GM23338 (cell line): ENCODE results near the gene OR3A2. TPM values are rescaled to one million over a fixed set of nuclear protein-coding genes. Genes with fewer than 3 reads are reported as not detected.
A peak's percentile ranks its signal among the peaks of the same experiment; 100 is the strongest.
"Not testable (repeated sequence)": the region's sequence is repeated elsewhere in the genome, so short reads cannot be mapped to it uniquely, and the experiment has no call there.

Experiments
- ATAC-seq: fragments of 200-7000 bp; cut with Tn5 transposase; 3 replicates; pipeline ENCODE4 v1.9.1; 2020
- DNase-seq: peaks from one replicate; pipeline ENCODE4 v3.0.0-alpha.2; 2015; ENCODE audit warnings: low spot score
- H2AFZ ChIP-seq: fragments of 200-600 bp; sonication (generic); 2 replicates; pipeline ENCODE4 v1.8.0; 2016; ENCODE audit warnings: antibody characterized with exemption, mild to moderate bottlenecking, moderate library complexity
- H3F3A ChIP-seq: fragments of 200-600 bp; sonication (generic); replicated peaks from 2 replicates; pipeline ENCODE4 v1.8.0; 2017; ENCODE audit warnings: antibody characterized with exemption, mixed run types, low read depth
- H3K27ac ChIP-seq: fragments of 200-600 bp; sonication (generic); 2 replicates; pipeline ENCODE4 v1.6.1; 2016; ENCODE audit warnings: low read depth
- H3K27me3 ChIP-seq: fragments of 200-600 bp; sonication (generic); 2 replicates; pipeline ENCODE4 v1.8.0; 2016; ENCODE audit warnings: mild to moderate bottlenecking, mixed run types, moderate library complexity; ENCODE audit not compliant: insufficient read depth
- H3K36me3 ChIP-seq: fragments of 200-600 bp; sonication (generic); 2 replicates; pipeline ENCODE4 v1.8.0; 2016; ENCODE audit warnings: mild to moderate bottlenecking; ENCODE audit not compliant: insufficient read depth
- H3K4me1 ChIP-seq: fragments of 200-600 bp; sonication (generic); 2 replicates; pipeline ENCODE4 v1.8.0; 2016; ENCODE audit warnings: mild to moderate bottlenecking, moderate library complexity; ENCODE audit not compliant: insufficient read depth
- H3K4me2 ChIP-seq: fragments of 200-600 bp; sonication (generic); 2 replicates; pipeline ENCODE4 v1.7.1; 2017; ENCODE audit warnings: mixed run types
- H3K4me3 ChIP-seq: fragments of 200-600 bp; sonication (generic); 2 replicates; pipeline ENCODE4 v1.6.1; 2016; ENCODE audit warnings: mixed run types
- H3K79me2 ChIP-seq: fragments of 200-600 bp; sonication (generic); replicated peaks from 2 replicates; pipeline ENCODE4 v1.8.0; 2017; ENCODE audit warnings: mild to moderate bottlenecking; ENCODE audit not compliant: insufficient read depth
- H3K9me2 ChIP-seq: fragments of 200-600 bp; sonication (generic); 2 replicates; pipeline ENCODE4 v1.8.0; 2017; ENCODE audit not compliant: insufficient read depth
- H4K20me1 ChIP-seq: fragments of 200-600 bp; sonication (generic); replicated peaks from 2 replicates; pipeline ENCODE4 v1.8.0; 2017; ENCODE audit warnings: mild to moderate bottlenecking; ENCODE audit not compliant: insufficient read depth
- H3K27ac Mint-ChIP-seq: 2 replicates; pipeline ENCODE4 v1.8.0; 2020; ENCODE audit warnings: inconsistent platforms, mild to moderate bottlenecking, moderate library complexity, mixed read lengths
- H3K27me3 Mint-ChIP-seq: 3 replicates; pipeline ENCODE4 v1.8.0; 2022; ENCODE audit warnings: low read depth, mild to moderate bottlenecking, moderate library complexity, mixed read lengths, inconsistent platforms; ENCODE audit not compliant: insufficient read depth, poor library complexity
- H3K36me3 Mint-ChIP-seq: 3 replicates; pipeline ENCODE4 v1.8.0; 2021; ENCODE audit warnings: low read depth, mild to moderate bottlenecking, inconsistent platforms, moderate library complexity, mixed read lengths
- H3K4me1 Mint-ChIP-seq: 3 replicates; pipeline ENCODE4 v1.8.0; 2020; ENCODE audit warnings: mild to moderate bottlenecking, inconsistent platforms, mixed read lengths
- H3K4me3 Mint-ChIP-seq: 3 replicates; pipeline ENCODE4 v1.8.0; 2021; ENCODE audit warnings: moderate library complexity, mild to moderate bottlenecking, inconsistent platforms, mixed read lengths
- H3K9me3 Mint-ChIP-seq: 3 replicates; pipeline ENCODE4 v1.8.0; 2020; ENCODE audit warnings: moderate library complexity, mild to moderate bottlenecking, inconsistent platforms, mixed read lengths
- NANOG ChIP-seq: IDR thresholded peaks from 2 replicates; pipeline ENCODE4 v1.6.1; 2016; ENCODE audit warnings: antibody characterized with exemption, borderline replicate concordance
- REST ChIP-seq: IDR thresholded peaks from one replicate; pipeline ENCODE4 v1.6.1; 2018; ENCODE audit warnings: antibody characterized with exemption; ENCODE audit not compliant: unreplicated experiment
- ZNF331 ChIP-seq: fragments of 250-450 bp; sonication (Bioruptor Pico); IDR thresholded peaks from 2 replicates; pipeline ENCODE4 v1.5.0; 2020; ENCODE audit warnings: low read depth, mild to moderate bottlenecking, moderate library complexity
- ZNF462 ChIP-seq: fragments of 250-450 bp; sonication (Bioruptor Pico); IDR thresholded peaks from 2 replicates; pipeline ENCODE4 v1.5.0; 2020; ENCODE audit warnings: mild to moderate bottlenecking, moderate library complexity
- polyA plus RNA-seq: library from polyadenylated mRNA; unstranded; fragments of >200 nt; fragmentation: Nextera tagmentation; extraction: Ambion mirVana; gene quantifications from 2 replicates; pipeline ENCODE4 v1.2.1, GENCODE V29; 2016
- total RNA-seq: library from RNA; depleted of rRNA; stranded (reverse); fragments of >200 nt; shearing (Covaris generic); gene quantifications from 2 replicates; pipeline ENCODE4 v1.2.3, GENCODE V29; 2014

OR3A2 gene
- total and polyA plus RNA-seq, 2 experiments from 2014 or later, result 1.1 to 1.4 TPM

- no peak for TF ChIP-seq ZNF462
- TF ChIP-seq ZNF331 (CRISPR knock-in tag), result no peak
- TF ChIP-seq NANOG, result no peak
Observed at GRCh38 chr17:3433741-3434140, 47.6 kb upstream of the OR3A2 start, which contains the start of gene OR1E2 (continued).

- peaks cover 20% of the 10 kb centered on the region; the same call in 2 of the 3 replicates for H3K9me3 Mint-ChIP-seq
- peak; percentile 60 for DNase-seq
- TF ChIP-seq ZNF462 (0 out of 2 replicates have a peak, but pooled peaks have one; percentile 46), REST (peak; percentile 81)
Observed at GRCh38 chr17:3433215-3433614, 47.1 kb upstream of the OR3A2 start.

More at GRCh38 chr17:3433215-3433614, 47.1 kb upstream of the OR3A2 start:
- H3K27ac ChIP-seq, H3K36me3 Mint-ChIP-seq, H3K36me3 ChIP-seq, H2AFZ ChIP-seq, H3K4me1 Mint-ChIP-seq, H3K4me3 Mint-ChIP-seq, H3K4me3 ChIP-seq, H3K27ac Mint-ChIP-seq, H3K79me2 ChIP-seq, H4K20me1 ChIP-seq, H3F3A ChIP-seq, H3K27me3 Mint-ChIP-seq, H3K27me3 ChIP-seq, H3K4me2 ChIP-seq: not testable (repeated sequence)
- Histone ChIP-seq H3K9me2 (peaks cover 10% of the 10 kb centered on the region; the same call in 1 of the 2 replicates), H3K4me1 (peaks cover 12% of the 10 kb centered on the region)
- peak; percentile 80 for ATAC-seq
